IMR-90 (cell line): ENCODE data around the gene RNASE4. TPM values are rescaled to one million over a fixed set of nuclear protein-coding genes. Genes with fewer than 3 reads are reported as not detected.

Source experiments
- ATAC-seq: fragments of 200-7000 bp; cut with Tn5 transposase; 2 replicates; pipeline ENCODE4 v1.9.1; 2020; ENCODE audit warnings: low read depth, mild to moderate bottlenecking, moderate library complexity
- BruUV-seq: library from RNA; stranded (reverse); fragments of 400-500 nt; replicated peaks from 2 replicates; lab custom pipeline; 2021; lab: Mats Ljungman, UMichigan
- CTCF ChIA-PET: fragments of 300-600 bp; formaldehyde crosslinking; extraction: SDS; loops from one replicate; lab custom pipeline; 2021; ENCODE audit warnings: antibody characterized with exemption; lab: Yijun Ruan, JAX
- POLR2A ChIA-PET: fragments of 300-600 bp; sonication (Branson Sonifier 250); formaldehyde crosslinking; loops from one replicate; lab custom pipeline; 2022; ENCODE audit warnings: antibody characterized with exemption; ENCODE audit not compliant: unreplicated experiment; lab: Charles Lee
- DNase-seq: peaks from one replicate; pipeline ENCODE4 v3.0.0; 2013
- H2AFZ ChIP-seq: replicated peaks from 2 replicates; pipeline ENCODE3; 2013; ENCODE audit warnings: low read length, mild to moderate bottlenecking; ENCODE audit not compliant: poor library complexity
- H2AK5ac ChIP-seq: 2 replicates; pipeline ENCODE4 v1.6.1; 2013; ENCODE audit warnings: low read depth, low read length, inconsistent platforms
- H2AK9ac ChIP-seq: replicated peaks from 2 replicates; pipeline ENCODE3; 2013; ENCODE audit warnings: mild to moderate bottlenecking, low read depth, low read length, moderate library complexity; ENCODE audit not compliant: poor library complexity
- H2BK120ac ChIP-seq: 2 replicates; pipeline ENCODE4 v1.6.1; 2013; ENCODE audit warnings: low read depth, low read length, inconsistent platforms
- H2BK15ac ChIP-seq: 3 replicates; pipeline ENCODE4 v1.6.1; 2013; ENCODE audit warnings: low read depth, low read length, inconsistent platforms
- H2BK20ac ChIP-seq: 2 replicates; pipeline ENCODE4 v1.6.1; 2013; ENCODE audit warnings: low read depth, mild to moderate bottlenecking, inconsistent platforms, low read length, moderate library complexity
- H2BK5ac ChIP-seq: 2 replicates; pipeline ENCODE4 v1.6.1; 2013; ENCODE audit warnings: mild to moderate bottlenecking, low read depth, low read length, inconsistent platforms; ENCODE audit not compliant: poor library complexity, severe bottlenecking
- H3K14ac ChIP-seq: replicated peaks from 2 replicates; pipeline ENCODE4 v1.6.1; 2013; ENCODE audit warnings: low read depth, low read length, inconsistent platforms
- H3K18ac ChIP-seq: 2 replicates; pipeline ENCODE4 v1.6.1; 2013; ENCODE audit warnings: low read depth, low read length, control low read depth
- H3K23ac ChIP-seq: 2 replicates; pipeline ENCODE4 v1.6.1; 2013; ENCODE audit warnings: low read depth, low read length, inconsistent platforms
- H3K27ac ChIP-seq: 2 replicates; pipeline ENCODE4 v1.5.1; 2013; ENCODE audit warnings: mild to moderate bottlenecking, control low read depth, low read length; ENCODE audit not compliant: insufficient read depth
- H3K27me3 ChIP-seq: 2 replicates; pipeline ENCODE4 v1.6.1; 2013; ENCODE audit warnings: low read length; ENCODE audit not compliant: control insufficient read depth, insufficient read depth
- H3K36me3 ChIP-seq: 2 replicates; pipeline ENCODE4 v1.6.1; 2013; ENCODE audit warnings: low read length, mixed read lengths; ENCODE audit not compliant: control insufficient read depth, insufficient read depth
- H3K4ac ChIP-seq: 2 replicates; pipeline ENCODE4 v1.6.1; 2013; ENCODE audit warnings: low read depth, low read length, inconsistent platforms
- H3K4me1 ChIP-seq: 2 replicates; pipeline ENCODE4 v1.6.1; 2013; ENCODE audit warnings: low read length, mixed read lengths; ENCODE audit not compliant: control insufficient read depth, insufficient read depth
- H3K4me2 ChIP-seq: 2 replicates; pipeline ENCODE4 v1.6.1; 2013; ENCODE audit warnings: low read depth, mild to moderate bottlenecking, control low read depth, low read length, moderate library complexity
- H3K4me3 ChIP-seq: 2 replicates; pipeline ENCODE4 v1.5.1; 2013; ENCODE audit warnings: low read depth, mild to moderate bottlenecking, control low read depth, low read length, moderate library complexity; ENCODE audit not compliant: insufficient read depth
- H3K56ac ChIP-seq: 2 replicates; pipeline ENCODE4 v1.6.1; 2013; ENCODE audit warnings: low read length, inconsistent platforms; ENCODE audit not compliant: insufficient read depth; ENCODE audit errors: extremely low read depth
- H3K79me1 ChIP-seq, 2 experiments: 2 replicates each; pipeline ENCODE4 v1.6.1; 2013; ENCODE audit warnings: low read length in 2 of 2, inconsistent platforms in 1 of 2, low read depth in 1 of 2
- H3K9ac ChIP-seq: 2 replicates; pipeline ENCODE4 v1.6.1; 2013; ENCODE audit warnings: low read depth, low read length, control low read depth
- H3K9me1 ChIP-seq: 2 replicates; pipeline ENCODE4 v1.6.1; 2013; ENCODE audit warnings: low read length, inconsistent platforms; ENCODE audit not compliant: insufficient read depth
- H3K9me3 ChIP-seq: 2 replicates; pipeline ENCODE4 v1.6.1; 2013; ENCODE audit warnings: low read length; ENCODE audit not compliant: control insufficient read depth, insufficient read depth
- H4K20me1 ChIP-seq: 2 replicates; pipeline ENCODE4 v1.6.1; 2013; ENCODE audit warnings: low read length, inconsistent platforms; ENCODE audit not compliant: insufficient read depth
- H4K5ac ChIP-seq: 2 replicates; pipeline ENCODE4 v1.6.1; 2013; ENCODE audit warnings: mild to moderate bottlenecking, low read depth, low read length, control low read depth
- H4K8ac ChIP-seq, 2 experiments: 2 replicates each; pipeline ENCODE4 v1.6.1; 2013; ENCODE audit warnings: low read depth in 2 of 2, low read length in 2 of 2, control low read depth in 1 of 2, inconsistent platforms in 1 of 2
- H4K91ac ChIP-seq: 2 replicates; pipeline ENCODE4 v1.6.1; 2013; ENCODE audit warnings: low read depth, low read length, inconsistent platforms; ENCODE audit not compliant: insufficient read depth
- ELK1 ChIP-seq: fragments of 150-350 bp; IDR thresholded peaks from 2 replicates; pipeline ENCODE4 v1.6.1; 2016; ENCODE audit warnings: low read depth, mild to moderate bottlenecking, low read length, moderate library complexity, borderline replicate concordance
- MXI1 ChIP-seq: IDR thresholded peaks from 2 replicates; pipeline ENCODE4 v1.6.1; 2012; ENCODE audit warnings: low read depth, mild to moderate bottlenecking, low read length, moderate library complexity, borderline replicate concordance
- POLR2A ChIP-seq: IDR thresholded peaks from 2 replicates; pipeline ENCODE4 v1.6.1; 2012; ENCODE audit warnings: mild to moderate bottlenecking, low read depth, low read length
- RFX5 ChIP-seq: IDR thresholded peaks from 2 replicates; pipeline ENCODE4 v1.8.0; 2012; ENCODE audit warnings: low read depth, mild to moderate bottlenecking, low read length, moderate library complexity
- WGBS, 2 experiments: methylation state at CpG; one replicate each; pipeline versions ENCODE4 v1.1.5 to v1.1.7; 2013; ENCODE audit warnings: missing lambda C conversion rate in 2 of 2; ENCODE audit not compliant: insufficient read length in 1 of 2; ENCODE audit errors: extremely low coverage in 2 of 2; 5-methylcytosine and 5-hydroxymethylcytosine counted together
- dilution Hi-C: fragments of 300-500 bp; cut with HindIII; formaldehyde crosslinking; loops from one replicate; pipeline ENCODE4 v1.14.3; 2018; ENCODE audit warnings: low sequenced_read_pairs; ENCODE audit not compliant: unreplicated experiment
- in situ Hi-C: fragments of 300-500 bp; cut with MboI; formaldehyde crosslinking; loops from 3 replicates; pipeline ENCODE4 v1.14.3; 2019; ENCODE audit warnings: low sequenced_read_pairs, inconsistent platforms, mixed read lengths
- intact Hi-C: fragments of 100-400 bp; cut with micrococcal nuclease; formaldehyde crosslinking; loops from 2 replicates; pipeline ENCODE4 v1.10.0; 2022
- polyA plus RNA-seq, 3 experiments: library from polyadenylated mRNA; depleted of rRNA; stranded (reverse); fragments of >200 nt; gene quantifications; 2 replicates each; pipeline ENCODE4 v1.2.3, GENCODE V29; 2012; ENCODE audit warnings: low replicate concordance in 1 of 3
- total RNA-seq: library from RNA; depleted of rRNA; stranded (reverse); fragments of >200 nt; gene quantifications from 2 replicates; pipeline ENCODE4 v1.2.3, GENCODE V29; 2012

Gene RNASE4
- total and polyA plus RNA-seq, 2 of the 4 experiments (the other 2 are of a cell fraction), result 10.4 to 11.6 TPM

DNA sequence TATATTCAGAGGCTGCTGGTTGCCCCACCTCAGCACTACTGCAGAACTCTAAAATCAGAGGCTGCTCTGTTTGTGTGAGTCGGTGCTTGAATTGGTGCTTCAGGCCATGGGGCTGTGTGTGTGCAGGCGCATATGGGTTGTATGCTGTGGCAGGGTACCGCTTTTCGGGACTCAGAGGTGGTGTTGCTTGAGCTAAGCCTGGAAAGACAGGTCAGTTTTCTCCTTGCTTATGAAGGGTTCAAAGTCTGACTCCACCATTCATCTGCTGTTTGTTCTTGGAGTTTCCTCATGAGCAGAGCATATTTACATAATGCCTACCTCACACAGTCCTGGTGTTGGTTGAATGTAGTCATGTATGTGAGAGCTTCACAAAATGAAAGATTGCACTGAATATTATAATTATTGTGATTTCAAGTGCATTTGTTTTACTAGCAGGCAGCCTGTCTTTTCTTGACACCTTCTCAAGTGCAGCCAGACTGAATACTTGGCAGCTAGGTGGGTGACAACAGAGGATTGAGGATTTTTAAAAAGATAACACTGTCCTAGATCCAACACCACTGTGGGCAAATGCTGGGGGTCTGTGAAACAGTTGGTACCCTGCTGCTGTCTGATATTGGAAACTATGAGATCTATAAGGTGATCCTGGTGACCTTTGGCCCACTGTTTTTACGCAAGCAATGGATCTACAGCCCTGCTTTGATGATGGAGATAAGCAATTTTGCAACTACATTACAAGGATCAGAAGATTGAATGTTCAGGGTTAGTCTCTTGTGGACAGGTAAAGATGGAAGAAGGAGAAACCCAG lies 3.2 kb downstream of the RNASE4 start:
- H3K4me1 ChIP-seq, result no peaks in the 10 kb centered on the region
- H3K27ac ChIP-seq, result no peak overlapping the region
- ChIA-PET POLR2A (no interaction called here), CTCF (no interaction called here)
- H2BK15ac ChIP-seq, result no peak overlapping the region
- no peak overlapping the region for H2AK5ac ChIP-seq
- no TSS peak for BruUV-seq
- no peak overlapping the region for H3K56ac ChIP-seq
- H3K4me2 ChIP-seq, result no peak overlapping the region
- no peaks in the 10 kb centered on the region for H3K9me3 ChIP-seq
- no peaks in the 10 kb centered on the region for H3K36me3 ChIP-seq
- in situ Hi-C loops (loop anchor here (10.0 kb wide), 2 partner anchors 273 to 363 kb away; partner anchors contain the start of gene TEP1), intact Hi-C loops (no loop called here), dilution Hi-C loops (no loop called here)
- no peak overlapping the region for H4K5ac ChIP-seq
- H3K18ac ChIP-seq, result no peak overlapping the region
- no peak overlapping the region for H3K4ac ChIP-seq
- ATAC-seq (no peak), DNase-seq (no peak)
- no peak overlapping the region for H2AFZ ChIP-seq
- no peak overlapping the region for H3K9ac ChIP-seq
- no peak overlapping the region for H2BK20ac ChIP-seq
- H3K27me3 ChIP-seq, result no peaks in the 10 kb centered on the region
- no peak overlapping the region for H2AK9ac ChIP-seq
- H4K91ac ChIP-seq, result no peak overlapping the region
- peaks cover 6% of the 10 kb centered on the region for H4K20me1 ChIP-seq
- no peak overlapping the region for H3K23ac ChIP-seq
- peaks cover 3 to 9% of the 10 kb centered on the region in 2 experiments; a peak in 1 of 4 replicates for H3K79me1 ChIP-seq
- H4K8ac ChIP-seq, result no peak overlapping the region
- H3K4me3 ChIP-seq, result no peak overlapping the region
- no peak overlapping the region for H3K14ac ChIP-seq
- no peaks in the 10 kb centered on the region for H3K9me1 ChIP-seq
- no peak overlapping the region for H2BK5ac ChIP-seq
- no peak for TF ChIP-seq MXI1
- no peak for TF ChIP-seq RFX5
- TF ChIP-seq POLR2A, result no peak
- no peak for TF ChIP-seq ELK1
- H2BK120ac ChIP-seq, result no peak overlapping the region
- 100% methylated on average over 3 of the region's 5 CpGs; no CpG with 5 or more reads in 1 of the 2 experiments for whole genome bisulfite sequencing, 2 experiments
